Gastroesophageal sphincter (tissue), 3 donors: ENCODE results near the gene SPC25.

Experiments
- EP300 ChIP-seq: sonication (generic); formaldehyde crosslinking; IDR thresholded peaks from one replicate; pipeline ENCODE4 v1.6.1; 2017; ENCODE audit warnings: antibody characterized with exemption, mild to moderate bottlenecking
- POLR2A ChIP-seq, 2 donors: fragments of 450-650 bp; IDR thresholded peaks; one replicate each; pipeline ENCODE4 v1.6.1; 2017; ENCODE audit warnings: antibody characterized with exemption in 2 of 2, mild to moderate bottlenecking in 2 of 2, moderate library complexity in 1 of 2
- POLR2AphosphoS5 ChIP-seq: sonication (generic); formaldehyde crosslinking; IDR thresholded peaks from one replicate; pipeline ENCODE4 v1.6.1; 2017; ENCODE audit warnings: antibody characterized with exemption
- TF ChIP-seq, protein P1 (sequence below), 4 experiments: fragments of 200-600 bp in 2 of 4; fragments of 450-650 bp in 2 of 4; sonication (generic) in 1 of 4; IDR thresholded peaks; one replicate each; pipeline ENCODE4 v1.5.1; 2017 to 2019; ENCODE audit warnings: antibody characterized with exemption in 4 of 4, mild to moderate bottlenecking in 2 of 4, moderate library complexity in 2 of 4

- TF ChIP-seq, protein P1, sequence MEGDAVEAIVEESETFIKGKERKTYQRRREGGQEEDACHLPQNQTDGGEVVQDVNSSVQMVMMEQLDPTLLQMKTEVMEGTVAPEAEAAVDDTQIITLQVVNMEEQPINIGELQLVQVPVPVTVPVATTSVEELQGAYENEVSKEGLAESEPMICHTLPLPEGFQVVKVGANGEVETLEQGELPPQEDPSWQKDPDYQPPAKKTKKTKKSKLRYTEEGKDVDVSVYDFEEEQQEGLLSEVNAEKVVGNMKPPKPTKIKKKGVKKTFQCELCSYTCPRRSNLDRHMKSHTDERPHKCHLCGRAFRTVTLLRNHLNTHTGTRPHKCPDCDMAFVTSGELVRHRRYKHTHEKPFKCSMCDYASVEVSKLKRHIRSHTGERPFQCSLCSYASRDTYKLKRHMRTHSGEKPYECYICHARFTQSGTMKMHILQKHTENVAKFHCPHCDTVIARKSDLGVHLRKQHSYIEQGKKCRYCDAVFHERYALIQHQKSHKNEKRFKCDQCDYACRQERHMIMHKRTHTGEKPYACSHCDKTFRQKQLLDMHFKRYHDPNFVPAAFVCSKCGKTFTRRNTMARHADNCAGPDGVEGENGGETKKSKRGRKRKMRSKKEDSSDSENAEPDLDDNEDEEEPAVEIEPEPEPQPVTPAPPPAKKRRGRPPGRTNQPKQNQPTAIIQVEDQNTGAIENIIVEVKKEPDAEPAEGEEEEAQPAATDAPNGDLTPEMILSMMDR (IDR thresholded peaks at IDR 0.05): no peak
- TF ChIP-seq EP300: no peak
- no peak for TF ChIP-seq POLR2A (IDR thresholded peaks at IDR 0.05)
- TF ChIP-seq POLR2AphosphoS5: no peak
Observed at GRCh38 chr2:168850846-168851245, 39.4 kb downstream of the SPC25 start.
